DOHH2 (cell line): ENCODE results near the gene SHMT2.

ENCODE experiments used
- H3F3A ChIP-seq: fragments of 200-600 bp; sonication (generic), shearing (Covaris generic); 2 replicates; pipeline ENCODE4 v1.6.0; 2016; ENCODE audit warnings: antibody characterized with exemption, mild to moderate bottlenecking; ENCODE audit not compliant: control insufficient read depth, insufficient read depth
- H3K27ac ChIP-seq: fragments of 200-600 bp; sonication (generic); 2 replicates; pipeline ENCODE4 v1.5.1; 2014; ENCODE audit warnings: low read depth, mild to moderate bottlenecking, low read length, moderate library complexity
- H3K27me3 ChIP-seq: fragments of 200-600 bp; sonication (generic); 2 replicates; pipeline ENCODE4 v1.6.1; 2014; ENCODE audit warnings: mild to moderate bottlenecking, low read length, mixed read lengths; ENCODE audit not compliant: control insufficient read depth
- H3K36me3 ChIP-seq: fragments of 200-600 bp; sonication (generic); 2 replicates; pipeline ENCODE4 v1.6.1; 2014; ENCODE audit warnings: mild to moderate bottlenecking, low read length, moderate library complexity, mixed read lengths; ENCODE audit not compliant: control insufficient read depth
- H3K4me1 ChIP-seq: fragments of 200-600 bp; sonication (generic); 2 replicates; pipeline ENCODE4 v1.6.1; 2014; ENCODE audit warnings: mild to moderate bottlenecking, low read length, mixed read lengths; ENCODE audit not compliant: control insufficient read depth
- H3K4me2 ChIP-seq: fragments of 200-600 bp; sonication (generic); 2 replicates; pipeline ENCODE4 v1.6.0; 2014; ENCODE audit warnings: mild to moderate bottlenecking, low read length, moderate library complexity
- H3K4me3 ChIP-seq: fragments of 200-600 bp; sonication (generic); 2 replicates; pipeline ENCODE4 v1.5.1; 2014; ENCODE audit warnings: mild to moderate bottlenecking, low read length, mixed read lengths
- H3K79me2 ChIP-seq: fragments of 200-600 bp; sonication (generic); 2 replicates; pipeline ENCODE4 v1.6.1; 2014; ENCODE audit warnings: mild to moderate bottlenecking, low read length, mixed read lengths; ENCODE audit not compliant: control insufficient read depth
- H3K9me2 ChIP-seq: fragments of 200-600 bp; sonication (generic); replicated peaks from 2 replicates; pipeline ENCODE4 v1.6.1; 2014; ENCODE audit warnings: mild to moderate bottlenecking, low read length, mixed read lengths; ENCODE audit not compliant: control insufficient read depth
- H3K9me3 ChIP-seq: fragments of 200-600 bp; sonication (generic); 2 replicates; pipeline ENCODE4 v1.6.1; 2014; ENCODE audit warnings: antibody characterized with exemption, low read length, mixed read lengths; ENCODE audit not compliant: control insufficient read depth, insufficient read depth
- H4K20me1 ChIP-seq: fragments of 200-600 bp; sonication (generic); 2 replicates; pipeline ENCODE4 v1.6.0; 2014; ENCODE audit warnings: low read depth, mild to moderate bottlenecking, antibody characterized with exemption, low read length, moderate library complexity; ENCODE audit not compliant: control insufficient read depth, insufficient read depth
- CTCF ChIP-seq: fragments of 200-600 bp; sonication (generic); IDR thresholded peaks from one replicate; pipeline ENCODE4 v1.5.1; 2014; ENCODE audit warnings: antibody characterized with exemption, mild to moderate bottlenecking, low read depth, low read length; ENCODE audit not compliant: poor library complexity, severe bottlenecking
- EZH2phosphoT487 ChIP-seq: fragments of 200-600 bp; sonication (generic); IDR thresholded peaks from 2 replicates; pipeline ENCODE4 v1.6.1; 2017; ENCODE audit warnings: borderline replicate concordance, mild to moderate bottlenecking, antibody characterized with exemption, low read length, moderate library complexity, mixed read lengths

The SHMT2 gene

GRCh38 chr12:57258977-57259970 is 29.8 kb downstream of the SHMT2 start:
- Histone ChIP-seq H3K4me3 (no peak overlapping the region), H3K4me1 (peaks cover 7% of the 10 kb centered on the region), H3K27ac (no peak overlapping the region), H3K27me3 (no peaks in the 10 kb centered on the region), H3K36me3 (peaks cover 34% of the 10 kb centered on the region), H3K79me2 (no peaks in the 10 kb centered on the region), H3F3A (no peaks in the 10 kb centered on the region), H3K9me3 (no peaks in the 10 kb centered on the region), H3K9me2 (no peaks in the 10 kb centered on the region), H3K4me2 (no peak overlapping the region), H4K20me1 (no peaks in the 10 kb centered on the region)
- no peak for TF ChIP-seq EZH2phosphoT487
- TF ChIP-seq CTCF = no peak

GRCh38 chr12:57260366-57260765 is 30.9 kb downstream of the SHMT2 start:
- Histone ChIP-seq H3K9me2 (no peaks in the 10 kb centered on the region), H3K27me3 (no peaks in the 10 kb centered on the region), H3F3A (peaks cover 4% of the 10 kb centered on the region; the same call in 1 of the 2 replicates), H4K20me1 (no peaks in the 10 kb centered on the region), H3K9me3 (no peaks in the 10 kb centered on the region), H3K79me2 (no peaks in the 10 kb centered on the region), H3K27ac (no peak overlapping the region), H3K4me2 (no peak overlapping the region), H3K36me3 (peaks cover 39% of the 10 kb centered on the region), H3K4me3 (no peak overlapping the region), H3K4me1 (peaks cover 7% of the 10 kb centered on the region)
- TF ChIP-seq CTCF = no peak
- TF ChIP-seq EZH2phosphoT487 = no peak

- no peaks in the 10 kb centered on the region for H3K9me3 ChIP-seq
- H3K27me3 ChIP-seq = no peaks in the 10 kb centered on the region
- H3K27ac ChIP-seq = no peak overlapping the region
- peaks cover 30% of the 10 kb centered on the region for H3K36me3 ChIP-seq
- TF ChIP-seq EZH2phosphoT487 = no peak
- no peak for TF ChIP-seq CTCF
- no peaks in the 10 kb centered on the region for H3K9me2 ChIP-seq
- H3K79me2 ChIP-seq = no peaks in the 10 kb centered on the region
- H3K4me1 ChIP-seq = peaks cover 7% of the 10 kb centered on the region
- H3F3A ChIP-seq = peaks cover 4% of the 10 kb centered on the region; the same call in 1 of the 2 replicates
- no peak overlapping the region for H3K4me2 ChIP-seq
- H4K20me1 ChIP-seq = no peaks in the 10 kb centered on the region
- no peak overlapping the region for H3K4me3 ChIP-seq
Observed at GRCh38 chr12:57261428-57261865, 31.9 kb downstream of the SHMT2 start.
